ENCODE results near the gene PPP1R26.
"Not testable (repeated sequence)": the region's sequence is repeated elsewhere in the genome, so short reads cannot be mapped to it uniquely, and the experiment has no call there.

PPP1R26 gene

DNA sequence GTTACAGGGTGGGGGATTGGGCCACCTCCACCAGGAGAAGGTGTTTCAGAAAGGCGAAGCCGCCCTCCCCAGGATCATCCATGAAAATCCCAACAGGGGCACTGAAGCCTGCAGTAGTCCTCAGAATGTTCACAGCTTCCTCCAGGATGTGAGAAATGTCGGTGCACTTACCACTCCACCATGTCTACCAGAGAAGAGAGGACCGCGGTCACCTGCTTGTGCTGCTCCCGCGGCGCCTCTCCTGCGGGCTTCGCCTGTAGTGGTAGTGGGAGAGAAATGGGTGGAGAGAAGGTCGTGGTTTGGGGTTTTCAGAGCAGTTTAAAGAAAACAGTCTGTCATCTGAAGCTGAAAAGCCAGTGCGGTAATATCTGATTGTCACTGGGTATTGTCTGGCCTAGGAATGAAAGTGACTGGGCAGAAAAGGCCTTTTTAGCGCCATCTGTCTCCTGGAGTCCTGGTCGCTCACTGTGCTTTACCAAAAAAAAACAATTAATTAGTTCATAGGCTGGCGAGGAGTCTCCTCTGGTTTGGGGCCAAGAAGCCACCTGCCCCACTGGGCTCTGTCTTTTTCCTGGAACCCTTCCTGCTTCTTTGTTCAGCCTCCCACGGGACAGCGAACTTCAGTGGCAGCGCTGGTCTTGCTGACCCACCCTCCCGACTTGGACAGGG, 23.0 kb upstream of the PPP1R26 start:
- H3K27ac ChIP-seq (ENCODE audit: low read depth, low read length, poor library complexity, severe bottlenecking): no peak overlapping the region

DNA sequence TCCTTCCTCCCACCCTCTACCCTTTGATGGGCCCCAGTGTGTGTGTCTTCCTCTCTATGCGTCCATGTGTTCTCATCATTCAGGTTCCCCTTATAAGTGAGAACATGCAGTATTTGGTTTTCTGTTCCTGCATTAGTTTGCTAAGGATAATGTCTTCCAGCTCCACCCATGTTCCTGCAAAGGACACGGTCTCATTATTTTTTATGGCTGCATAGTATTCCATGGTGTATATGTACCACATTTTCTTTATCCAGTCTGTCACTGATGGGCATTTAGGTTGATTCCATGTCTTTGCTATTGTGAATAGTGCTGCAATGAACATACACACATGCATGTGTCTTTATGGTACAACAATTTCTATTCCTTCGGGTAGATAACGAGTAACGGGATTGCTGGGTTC, 21.1 kb upstream of the PPP1R26 start:
- H3K9ac ChIP-seq (ENCODE audit: low read length); H2AFZ ChIP-seq (ENCODE audit: low read length); H3K4me2 ChIP-seq (ENCODE audit: low read length); H3K79me2 ChIP-seq (ENCODE audit: insufficient read depth, low read length); H3K36me3 ChIP-seq (ENCODE audit: insufficient read depth, low read length); H3K27ac ChIP-seq (ENCODE audit: low read depth, low read length, poor library complexity, severe bottlenecking); H4K20me1 ChIP-seq (ENCODE audit: insufficient read depth, low read length); H3K9me3 ChIP-seq (ENCODE audit: low read length); H3K27me3 ChIP-seq (ENCODE audit: insufficient read depth, low read length); H3K4me1 ChIP-seq (ENCODE audit: insufficient read depth, low read length, severe bottlenecking); H3K4me3 ChIP-seq (ENCODE audit: low read depth, low read length, poor library complexity, severe bottlenecking); H3K9me2 ChIP-seq (ENCODE audit: low read depth, low read length); H3F3A ChIP-seq (ENCODE audit: insufficient read depth, low read length): not testable (repeated sequence)

More for the DNA sequence above, 23.0 kb upstream of the PPP1R26 start:
- Histone ChIP-seq H3K36me3 (ENCODE audit: insufficient read depth, low read length) (no peaks in the 10 kb centered on the region), H3K4me3 (ENCODE audit: low read depth, low read length, poor library complexity, severe bottlenecking) (no peak overlapping the region), H3F3A (ENCODE audit: insufficient read depth, low read length) (no peaks in the 10 kb centered on the region), H3K4me1 (ENCODE audit: insufficient read depth, low read length, severe bottlenecking) (no peaks in the 10 kb centered on the region), H3K9me3 (ENCODE audit: low read length) (no peaks in the 10 kb centered on the region), H3K79me2 (ENCODE audit: insufficient read depth, low read length) (no peaks in the 10 kb centered on the region), H3K9ac (ENCODE audit: low read length) (no peak overlapping the region), H3K27me3 (ENCODE audit: insufficient read depth, low read length) (no peaks in the 10 kb centered on the region), H3K4me2 (ENCODE audit: low read length) (no peak overlapping the region), H2AFZ (ENCODE audit: low read length) (no peak overlapping the region), H4K20me1 (ENCODE audit: insufficient read depth, low read length) (no peaks in the 10 kb centered on the region), H3K9me2 (ENCODE audit: low read depth, low read length) (no peaks in the 10 kb centered on the region)
- TF ChIP-seq, protein P1, sequence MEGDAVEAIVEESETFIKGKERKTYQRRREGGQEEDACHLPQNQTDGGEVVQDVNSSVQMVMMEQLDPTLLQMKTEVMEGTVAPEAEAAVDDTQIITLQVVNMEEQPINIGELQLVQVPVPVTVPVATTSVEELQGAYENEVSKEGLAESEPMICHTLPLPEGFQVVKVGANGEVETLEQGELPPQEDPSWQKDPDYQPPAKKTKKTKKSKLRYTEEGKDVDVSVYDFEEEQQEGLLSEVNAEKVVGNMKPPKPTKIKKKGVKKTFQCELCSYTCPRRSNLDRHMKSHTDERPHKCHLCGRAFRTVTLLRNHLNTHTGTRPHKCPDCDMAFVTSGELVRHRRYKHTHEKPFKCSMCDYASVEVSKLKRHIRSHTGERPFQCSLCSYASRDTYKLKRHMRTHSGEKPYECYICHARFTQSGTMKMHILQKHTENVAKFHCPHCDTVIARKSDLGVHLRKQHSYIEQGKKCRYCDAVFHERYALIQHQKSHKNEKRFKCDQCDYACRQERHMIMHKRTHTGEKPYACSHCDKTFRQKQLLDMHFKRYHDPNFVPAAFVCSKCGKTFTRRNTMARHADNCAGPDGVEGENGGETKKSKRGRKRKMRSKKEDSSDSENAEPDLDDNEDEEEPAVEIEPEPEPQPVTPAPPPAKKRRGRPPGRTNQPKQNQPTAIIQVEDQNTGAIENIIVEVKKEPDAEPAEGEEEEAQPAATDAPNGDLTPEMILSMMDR (IDR thresholded peaks at IDR 0.05; ENCODE audit: low read length): no peak
- TF ChIP-seq EZH2 (IDR thresholded peaks at IDR 0.05; ENCODE audit: borderline replicate concordance, low read length): no peak

DNA sequence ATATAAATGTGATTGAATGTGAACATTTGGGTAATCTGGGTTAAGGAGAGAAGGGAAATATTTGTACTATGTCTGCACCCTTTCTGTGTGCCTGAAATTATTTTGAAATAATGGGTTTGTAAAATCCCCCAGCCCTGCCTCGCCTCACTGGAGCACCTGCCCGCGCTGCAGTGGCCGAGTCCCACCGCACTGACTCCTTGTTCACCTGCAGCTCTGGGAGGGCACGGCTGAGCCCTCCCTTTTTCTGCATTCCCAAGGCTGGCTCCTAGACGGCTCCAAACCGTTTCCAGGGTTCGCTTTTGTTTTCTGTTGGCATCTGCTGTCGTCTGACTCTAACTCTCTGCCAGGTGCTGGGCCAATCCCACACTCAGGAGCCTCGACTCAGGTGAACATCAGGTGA, 17.6 kb upstream of the PPP1R26 start:
- Histone ChIP-seq H3K4me1 (ENCODE audit: insufficient read depth, low read length, severe bottlenecking) (no peaks in the 10 kb centered on the region), H3K4me3 (ENCODE audit: low read depth, low read length, poor library complexity, severe bottlenecking) (no peak overlapping the region), H3K9ac (ENCODE audit: low read length) (no peak overlapping the region), H2AFZ (ENCODE audit: low read length) (no peak overlapping the region), H4K20me1 (ENCODE audit: insufficient read depth, low read length) (no peaks in the 10 kb centered on the region), H3F3A (ENCODE audit: insufficient read depth, low read length) (no peaks in the 10 kb centered on the region), H3K79me2 (ENCODE audit: insufficient read depth, low read length) (no peaks in the 10 kb centered on the region), H3K36me3 (ENCODE audit: insufficient read depth, low read length) (no peaks in the 10 kb centered on the region), H3K27me3 (ENCODE audit: insufficient read depth, low read length) (no peaks in the 10 kb centered on the region), H3K9me3 (ENCODE audit: low read length) (no peaks in the 10 kb centered on the region), H3K27ac (ENCODE audit: low read depth, low read length, poor library complexity, severe bottlenecking) (no peak overlapping the region), H3K4me2 (ENCODE audit: low read length) (no peak overlapping the region), H3K9me2 (ENCODE audit: low read depth, low read length) (no peaks in the 10 kb centered on the region)
- TF ChIP-seq, protein P1 (IDR thresholded peaks at IDR 0.05; ENCODE audit: low read length): no peak
- TF ChIP-seq EZH2 (IDR thresholded peaks at IDR 0.05; ENCODE audit: borderline replicate concordance, low read length): no peak

DNA sequence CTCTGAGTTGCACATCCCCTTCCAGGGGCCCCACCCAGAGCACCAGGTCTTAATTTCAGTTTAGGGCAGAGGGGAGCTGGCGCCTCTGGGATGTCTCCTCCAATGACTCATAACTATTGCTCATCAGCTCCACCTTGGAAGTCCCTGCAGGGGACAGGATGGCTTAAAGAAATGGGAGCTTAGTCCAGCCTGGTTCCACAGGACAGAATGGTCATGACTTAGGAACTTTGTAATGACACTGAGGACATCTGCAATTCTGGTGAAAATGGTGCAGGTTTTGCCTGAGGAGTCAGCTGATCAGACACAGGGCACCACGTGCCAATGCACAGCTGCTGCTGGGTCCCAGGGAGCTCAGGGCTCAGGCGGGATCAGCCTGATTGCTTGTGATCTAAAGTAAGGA, 16.4 kb upstream of the PPP1R26 start:
- Histone ChIP-seq H3K27me3 (ENCODE audit: insufficient read depth, low read length) (no peaks in the 10 kb centered on the region), H3F3A (ENCODE audit: insufficient read depth, low read length) (no peaks in the 10 kb centered on the region), H3K79me2 (ENCODE audit: insufficient read depth, low read length) (no peaks in the 10 kb centered on the region), H3K9me3 (ENCODE audit: low read length) (no peaks in the 10 kb centered on the region), H3K9me2 (ENCODE audit: low read depth, low read length) (no peaks in the 10 kb centered on the region), H2AFZ (ENCODE audit: low read length) (no peak overlapping the region), H3K36me3 (ENCODE audit: insufficient read depth, low read length) (no peaks in the 10 kb centered on the region), H3K9ac (ENCODE audit: low read length) (no peak overlapping the region), H3K4me1 (ENCODE audit: insufficient read depth, low read length, severe bottlenecking) (no peaks in the 10 kb centered on the region), H4K20me1 (ENCODE audit: insufficient read depth, low read length) (no peaks in the 10 kb centered on the region), H3K27ac (ENCODE audit: low read depth, low read length, poor library complexity, severe bottlenecking) (no peak overlapping the region), H3K4me2 (ENCODE audit: low read length) (no peak overlapping the region), H3K4me3 (ENCODE audit: low read depth, low read length, poor library complexity, severe bottlenecking) (no peak overlapping the region)
- TF ChIP-seq, protein P1 (IDR thresholded peaks at IDR 0.05; ENCODE audit: low read length): no peak
- TF ChIP-seq EZH2 (IDR thresholded peaks at IDR 0.05; ENCODE audit: borderline replicate concordance, low read length): no peak
